OCI-LY7 (cell line): Measurements from ENCODE around the gene NDEL1. TPM values are rescaled to one million over a fixed set of nuclear protein-coding genes. Genes with fewer than 3 reads are reported as not detected.

ENCODE experiments used
- BruUV-seq: library from RNA; stranded (reverse); fragments of 400-500 nt; replicated peaks from 2 replicates; lab custom pipeline; 2021; lab: Mats Ljungman, UMichigan
- CTCF ChIA-PET: fragments of 300-600 bp; sonication (Branson Sonifier 250); formaldehyde crosslinking; loops from one replicate; lab custom pipeline; 2022; ENCODE audit warnings: antibody characterized with exemption; ENCODE audit not compliant: unreplicated experiment; lab: Charles Lee
- POLR2A ChIA-PET: fragments of 300-600 bp; sonication (Branson Sonifier 250); formaldehyde crosslinking; loops from one replicate; lab custom pipeline; 2022; ENCODE audit warnings: antibody characterized with exemption; lab: Charles Lee
- DNase-seq: peaks from one replicate; pipeline ENCODE4 v3.0.0-alpha.2; 2015; ENCODE audit warnings: low spot score
- H2AFZ ChIP-seq: fragments of 200-600 bp; sonication (generic), shearing (Covaris generic); 2 replicates; pipeline ENCODE4 v1.6.1; 2014; ENCODE audit warnings: mild to moderate bottlenecking, antibody characterized with exemption, low read length, moderate library complexity
- H3K27ac ChIP-seq: fragments of 200-600 bp; sonication (generic); 2 replicates; pipeline ENCODE4 v1.5.1; 2014; ENCODE audit warnings: mixed run types, low read depth, mild to moderate bottlenecking, moderate library complexity, low read length, inconsistent platforms; ENCODE audit not compliant: poor library complexity, severe bottlenecking
- H3K36me3 ChIP-seq: fragments of 200-600 bp; sonication (generic); 2 replicates; pipeline ENCODE4 v1.6.1; 2014; ENCODE audit warnings: mild to moderate bottlenecking, antibody characterized with exemption, low read length, moderate library complexity, mixed read lengths; ENCODE audit not compliant: insufficient read depth
- H3K4me1 ChIP-seq: fragments of 200-600 bp; sonication (generic); 2 replicates; pipeline ENCODE4 v1.5.1; 2014; ENCODE audit warnings: mild to moderate bottlenecking, low read length; ENCODE audit not compliant: insufficient read depth, poor library complexity, severe bottlenecking
- H3K4me2 ChIP-seq: fragments of 200-600 bp; sonication (generic); 2 replicates; pipeline ENCODE4 v1.6.1; 2014; ENCODE audit warnings: mild to moderate bottlenecking, low read length
- H3K4me3 ChIP-seq: fragments of 200-600 bp; sonication (generic); 2 replicates; pipeline ENCODE4 v1.5.1; 2014; ENCODE audit warnings: mild to moderate bottlenecking, low read depth, low read length; ENCODE audit not compliant: poor library complexity, severe bottlenecking
- H3K79me2 ChIP-seq: fragments of 200-600 bp; sonication (generic); 2 replicates; pipeline ENCODE4 v1.6.1; 2016; ENCODE audit warnings: low read depth, mild to moderate bottlenecking, low read length, moderate library complexity, mixed read lengths; ENCODE audit not compliant: insufficient read depth
- H3K9me2 ChIP-seq: fragments of 200-600 bp; sonication (generic); 2 replicates; pipeline ENCODE4 v1.6.1; 2016; ENCODE audit warnings: mild to moderate bottlenecking, low read length, mixed read lengths; ENCODE audit not compliant: insufficient read depth
- H3K9me3 ChIP-seq: fragments of 200-600 bp; sonication (generic); 2 replicates; pipeline ENCODE4 v1.6.1; 2014; ENCODE audit warnings: mild to moderate bottlenecking, mixed run types, low read length, mixed read lengths
- H4K20me1 ChIP-seq: fragments of 200-600 bp; sonication (generic); 2 replicates; pipeline ENCODE4 v1.6.1; 2014; ENCODE audit warnings: mild to moderate bottlenecking, antibody characterized with exemption, low read length, moderate library complexity, mixed read lengths; ENCODE audit not compliant: insufficient read depth
- EZH2phosphoT487 ChIP-seq: fragments of 200-600 bp; sonication (generic); IDR thresholded peaks from 2 replicates; pipeline ENCODE4 v1.6.1; 2018; ENCODE audit warnings: low read depth, borderline replicate concordance, mild to moderate bottlenecking, mixed run types, antibody characterized with exemption, low read length, moderate library complexity, mixed read lengths
- intact Hi-C: fragments of 100-400 bp; cut with micrococcal nuclease; formaldehyde crosslinking; loops from one replicate; pipeline ENCODE4 v1.10.0; 2022; ENCODE audit not compliant: unreplicated experiment
- total RNA-seq, 2 experiments: library from RNA; depleted of rRNA in 1 of 2; stranded (reverse); fragments of >200 nt in 1 of 2; shearing (Covaris generic) in 1 of 2; gene quantifications; 2 replicates each; pipeline ENCODE4 v1.2.3, GENCODE V29; 2014 to 2022
- TF ChIP-seq, protein P1 (sequence below): fragments of 200-600 bp; sonication (generic); conservative IDR thresholded peaks from 2 replicates; pipeline ENCODE4 v1.5.1; 2014; ENCODE audit warnings: mild to moderate bottlenecking, antibody characterized with exemption, low read length, moderate library complexity, mixed read lengths

The NDEL1 gene
- total RNA-seq, 2 experiments from 2014 or later = 37.9 to 65.7 TPM

DNA sequence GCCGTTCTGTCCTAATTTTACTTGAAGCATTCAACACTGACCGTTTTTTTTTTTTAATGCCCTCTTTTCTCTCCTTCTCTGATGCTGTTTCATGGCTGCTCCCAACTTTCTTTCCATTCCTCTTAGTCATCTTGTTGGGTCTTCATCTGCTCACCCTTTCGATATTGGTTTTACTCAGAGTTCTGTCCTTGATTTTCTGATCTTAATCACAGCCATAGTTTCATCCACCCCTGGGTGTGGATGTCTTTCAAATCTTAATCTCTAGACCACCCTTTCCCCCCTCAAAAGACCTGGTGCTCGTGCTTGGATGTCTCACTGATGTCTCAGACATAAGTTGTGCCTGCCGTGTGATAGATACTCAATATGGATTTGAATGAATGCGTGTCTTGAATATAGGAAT lies 22.4 kb downstream of the NDEL1 start:
- no peak for DNase-seq
- BruUV-seq = no TSS peak
- CTCF ChIA-PET = no interaction called here
- H3K27ac ChIP-seq = no peak overlapping the region
- no peaks in the 10 kb centered on the region for H3K9me3 ChIP-seq
- H3K4me3 ChIP-seq = no peak overlapping the region
- H3K9me2 ChIP-seq = no peaks in the 10 kb centered on the region
- POLR2A ChIA-PET = no interaction called here
- H2AFZ ChIP-seq = no peak overlapping the region
- TF ChIP-seq EZH2phosphoT487 = no peak
- TF ChIP-seq, protein P1, sequence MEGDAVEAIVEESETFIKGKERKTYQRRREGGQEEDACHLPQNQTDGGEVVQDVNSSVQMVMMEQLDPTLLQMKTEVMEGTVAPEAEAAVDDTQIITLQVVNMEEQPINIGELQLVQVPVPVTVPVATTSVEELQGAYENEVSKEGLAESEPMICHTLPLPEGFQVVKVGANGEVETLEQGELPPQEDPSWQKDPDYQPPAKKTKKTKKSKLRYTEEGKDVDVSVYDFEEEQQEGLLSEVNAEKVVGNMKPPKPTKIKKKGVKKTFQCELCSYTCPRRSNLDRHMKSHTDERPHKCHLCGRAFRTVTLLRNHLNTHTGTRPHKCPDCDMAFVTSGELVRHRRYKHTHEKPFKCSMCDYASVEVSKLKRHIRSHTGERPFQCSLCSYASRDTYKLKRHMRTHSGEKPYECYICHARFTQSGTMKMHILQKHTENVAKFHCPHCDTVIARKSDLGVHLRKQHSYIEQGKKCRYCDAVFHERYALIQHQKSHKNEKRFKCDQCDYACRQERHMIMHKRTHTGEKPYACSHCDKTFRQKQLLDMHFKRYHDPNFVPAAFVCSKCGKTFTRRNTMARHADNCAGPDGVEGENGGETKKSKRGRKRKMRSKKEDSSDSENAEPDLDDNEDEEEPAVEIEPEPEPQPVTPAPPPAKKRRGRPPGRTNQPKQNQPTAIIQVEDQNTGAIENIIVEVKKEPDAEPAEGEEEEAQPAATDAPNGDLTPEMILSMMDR = no peak
- H3K36me3 ChIP-seq = peaks cover 93% of the 10 kb centered on the region
- no peaks in the 10 kb centered on the region for H3K79me2 ChIP-seq
- H3K4me1 ChIP-seq = no peaks in the 10 kb centered on the region
- H3K4me2 ChIP-seq = no peak overlapping the region
- intact Hi-C loops = no loop called here
- no peaks in the 10 kb centered on the region for H4K20me1 ChIP-seq

DNA sequence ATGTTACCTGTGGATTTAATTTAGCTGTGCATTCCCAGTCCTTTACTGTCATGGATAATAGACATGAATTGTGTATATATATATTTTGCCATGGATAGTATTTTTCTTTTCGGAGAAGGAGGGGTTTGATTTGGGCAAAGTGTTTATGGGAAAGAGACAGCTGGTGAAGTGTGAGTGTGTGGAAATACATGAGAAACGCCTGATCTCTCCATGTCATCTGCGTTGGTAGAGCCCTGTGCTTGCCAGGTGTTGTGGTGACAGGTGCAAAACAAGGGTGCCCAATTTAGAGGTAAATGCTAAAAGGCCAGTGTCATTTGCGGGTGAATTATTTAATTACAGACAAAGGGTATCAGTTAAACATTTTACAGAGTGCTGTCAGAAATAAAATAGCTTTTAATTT lies 23.4 kb downstream of the NDEL1 start:
- CTCF ChIA-PET = no interaction called here
- no peaks in the 10 kb centered on the region for H4K20me1 ChIP-seq

DNA sequence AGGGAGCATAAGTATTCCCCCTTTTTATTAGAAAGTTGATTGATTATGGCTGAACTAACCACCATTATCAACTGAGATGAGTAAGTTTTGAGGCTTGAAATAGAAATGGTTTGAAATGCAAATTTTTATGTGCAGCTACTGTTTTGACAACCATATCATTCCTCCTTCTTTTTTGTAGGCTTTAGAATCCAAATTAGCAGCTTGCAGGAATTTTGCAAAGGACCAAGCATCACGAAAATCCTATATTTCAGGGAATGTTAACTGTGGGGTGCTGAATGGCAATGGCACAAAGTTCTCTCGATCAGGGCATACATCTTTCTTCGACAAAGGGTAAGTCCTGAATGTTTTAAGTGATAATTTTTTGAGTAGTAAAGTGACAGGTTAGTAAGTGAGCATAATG lies 24.1 kb downstream of the NDEL1 start:
- no TSS peak for BruUV-seq
- POLR2A ChIA-PET = interaction anchor here (0.6 kb wide), 1 partner anchor 71 kb away, joined by 3 read pairs; no protein-coding TSS in a partner anchor

More for the DNA sequence above, 23.4 kb downstream of the NDEL1 start:
- Histone ChIP-seq H3K4me2 (no peak overlapping the region), H3K9me2 (no peaks in the 10 kb centered on the region), H3K36me3 (peaks cover 94% of the 10 kb centered on the region), H3K79me2 (no peaks in the 10 kb centered on the region), H3K4me1 (no peaks in the 10 kb centered on the region), H3K27ac (no peak overlapping the region), H2AFZ (no peak overlapping the region), H3K4me3 (no peak overlapping the region), H3K9me3 (no peaks in the 10 kb centered on the region)
- no TSS peak for BruUV-seq
- DNase-seq = no peak
- POLR2A ChIA-PET = interaction anchor here (0.6 kb wide), 1 partner anchor 70 kb away, joined by 3 read pairs; no protein-coding TSS in a partner anchor
- no peak for TF ChIP-seq EZH2phosphoT487
- TF ChIP-seq, protein P1 = no peak
- intact Hi-C loops = no loop called here

More for the DNA sequence above, 24.1 kb downstream of the NDEL1 start:
- H3K9me3 ChIP-seq = no peaks in the 10 kb centered on the region
- no peak overlapping the region for H3K4me2 ChIP-seq
- TF ChIP-seq EZH2phosphoT487 = no peak
- TF ChIP-seq, protein P1 = no peak
- no peak overlapping the region for H3K27ac ChIP-seq
- H3K9me2 ChIP-seq = no peaks in the 10 kb centered on the region
- intact Hi-C loops = no loop called here
- H3K79me2 ChIP-seq = no peaks in the 10 kb centered on the region
- H3K4me1 ChIP-seq = no peaks in the 10 kb centered on the region
- no peak overlapping the region for H2AFZ ChIP-seq
- peaks cover 93% of the 10 kb centered on the region for H3K36me3 ChIP-seq
- no peaks in the 10 kb centered on the region for H4K20me1 ChIP-seq
- no peak for DNase-seq
- CTCF ChIA-PET = no interaction called here
- H3K4me3 ChIP-seq = no peak overlapping the region
